Measurements from ENCODE around the gene ANG.
"Not testable (repeated sequence)": the region's sequence is repeated elsewhere in the genome, so short reads cannot be mapped to it uniquely, and the experiment has no call there.

- TF ChIP-seq CTCF, POLR2A (IDR thresholded peaks at IDR 0.05): not testable (repeated sequence)
These were observed 22.1 kb upstream of the ANG start for GRCh38 chr14:20666400-20666961.

All from right lobe of liver (tissue), 4 donors.